ENCODE measurements around the gene FTCD. TPM values are rescaled to one million over a fixed set of nuclear protein-coding genes. Genes with fewer than 3 reads are reported as not detected.

FTCD gene
- total RNA-seq, 1 experiment from 2014 or later, result 6.7 TPM

GRCh38 chr21:46091118-46091517, 64.3 kb downstream of the FTCD start:
- peaks cover 17% of the 10 kb centered on the region for H3K9me3 ChIP-seq (ENCODE audit: control insufficient read depth, low read depth, low read length)
- H2BK120ac ChIP-seq (ENCODE audit: low read depth, low read length, poor library complexity, severe bottlenecking), result no peak overlapping the region
- H4K91ac ChIP-seq (ENCODE audit: insufficient read length, low read depth, low read length), result no peak overlapping the region
- Mint-ChIP-seq H3K27ac (no peak overlapping the region; a peak in 1 of 7 replicates), H3K36me3 (ENCODE audit: insufficient read depth in 1 of 3, low read depth in 3 of 3) (peaks cover 16 to 20% (median 18%) of the 10 kb centered on the region in 3 experiments), H3K27me3 (ENCODE audit: low read depth) (peaks cover 8% of the 10 kb centered on the region), H3K4me3 (no peak overlapping the region), H3K4me1 (peaks cover 0 to 2% of the 10 kb centered on the region in 2 experiments; a peak in 1 of 4 replicates), H3K9me3 (peaks cover 47 to 65% of the 10 kb centered on the region in 2 experiments)
- no peak overlapping the region for H2BK12ac ChIP-seq (ENCODE audit: insufficient read length, low read depth, low read length)
- no peak overlapping the region for H4K5ac ChIP-seq (ENCODE audit: insufficient read length, low read depth, low read length)
- H3K56ac ChIP-seq (ENCODE audit: insufficient read length, low read depth, low read length), result no peak overlapping the region
- H3K79me2 ChIP-seq (ENCODE audit: insufficient read depth, low read length), result no peaks in the 10 kb centered on the region
- no peak overlapping the region for H3K4me2 ChIP-seq (ENCODE audit: insufficient read depth, insufficient read length, low read length)
- no peak overlapping the region for H2BK5ac ChIP-seq (ENCODE audit: insufficient read length, low read length)
- no peak overlapping the region for H4K8ac ChIP-seq (replicated peaks; ENCODE audit: insufficient read length, low read depth, low read length)
- H3K14ac ChIP-seq (ENCODE audit: insufficient read depth, low read length), result no peak overlapping the region
- H3T11ph ChIP-seq (ENCODE audit: low read length), result no peak overlapping the region
- H3K27ac ChIP-seq (ENCODE audit: insufficient read length, low read depth, low read length), result no peak overlapping the region
- no peak overlapping the region for H2AFZ ChIP-seq (ENCODE audit: low read length)
- no peak overlapping the region for H2AK5ac ChIP-seq (ENCODE audit: insufficient read length, low read length)
- no peak for TF ChIP-seq CTCF (conservative IDR thresholded peaks at IDR 0.05)
- no peak overlapping the region for H3K9ac ChIP-seq (ENCODE audit: extremely low read depth, insufficient read length, low read length)
- no peaks in the 10 kb centered on the region for H4K20me1 ChIP-seq (ENCODE audit: control insufficient read depth, insufficient read depth, insufficient read length)
- no peak overlapping the region for H3K18ac ChIP-seq (ENCODE audit: insufficient read length, low read depth, low read length)
- H3K4ac ChIP-seq (ENCODE audit: low read depth, low read length), result no peak overlapping the region
- no peaks in the 10 kb centered on the region for H3K23me2 ChIP-seq (ENCODE audit: insufficient read length, low read depth, low read length, poor library complexity, severe bottlenecking)
- H3K4me1 ChIP-seq (ENCODE audit: insufficient read depth, low read length), result no peaks in the 10 kb centered on the region
- DNase-seq, result no peak
- no peak overlapping the region for H3K23ac ChIP-seq (ENCODE audit: insufficient read length, low read depth, low read length)
- no peak overlapping the region for H2BK20ac ChIP-seq (ENCODE audit: low read depth, low read length, poor library complexity, severe bottlenecking)
- no peak overlapping the region for H2BK15ac ChIP-seq (ENCODE audit: low read depth, low read length)
- WGBS (ENCODE audit: extremely low coverage, insufficient read length, low lambda C conversion rate), result no CpG with 5 or more reads among the region's 4 CpGs
- no peaks in the 10 kb centered on the region for H3K27me3 ChIP-seq (ENCODE audit: insufficient read depth, low read length)
- no peaks in the 10 kb centered on the region for H3K79me1 ChIP-seq (ENCODE audit: insufficient read depth, low read depth, low read length, poor library complexity, severe bottlenecking)
